Panc1 (cell line): Measurements from ENCODE around the gene PPP1R13L. TPM values are rescaled to one million over a fixed set of nuclear protein-coding genes. Genes with fewer than 3 reads are reported as not detected.

Source experiments
- ATAC-seq: fragments of 200-7000 bp; cut with Tn5 transposase; 2 replicates; pipeline ENCODE4 v1.9.1; 2020; ENCODE audit warnings: mild to moderate bottlenecking, moderate library complexity
- BruUV-seq: library from RNA; stranded (reverse); fragments of 400-500 nt; replicated peaks from 2 replicates; lab custom pipeline; 2021; lab: Mats Ljungman, UMichigan
- CTCF ChIA-PET: fragments of 300-600 bp; sonication (Branson Sonifier 250); formaldehyde crosslinking; loops from one replicate; lab custom pipeline; 2022; ENCODE audit warnings: antibody characterized with exemption; lab: Charles Lee
- POLR2A ChIA-PET: fragments of 300-600 bp; sonication (Branson Sonifier 250); formaldehyde crosslinking; loops from one replicate; lab custom pipeline; 2022; ENCODE audit warnings: antibody characterized with exemption; lab: Charles Lee
- DNase-seq: peaks from one replicate; pipeline ENCODE4 v3.0.0-alpha.2; 2010; ENCODE audit warnings: low read depth, low spot score
- H3K27ac ChIP-seq: 2 replicates; pipeline ENCODE4 v1.5.1; 2011; ENCODE audit warnings: mild to moderate bottlenecking, low read length, inconsistent platforms
- H3K27me3 ChIP-seq: fragments of 200-500 bp; sonication (Bioruptor generic); 2 replicates; pipeline ENCODE4 v1.6.0; 2014; ENCODE audit warnings: low read length, inconsistent platforms; ENCODE audit not compliant: control insufficient read depth, insufficient read depth
- H3K36me3 ChIP-seq: fragments of 200-500 bp; sonication (Bioruptor generic); 2 replicates; pipeline ENCODE4 v1.5.1; 2014; ENCODE audit warnings: inconsistent platforms, mild to moderate bottlenecking, low read length, moderate library complexity; ENCODE audit not compliant: control insufficient read depth, insufficient read depth
- H3K4me1 ChIP-seq: 2 replicates; pipeline ENCODE4 v1.5.1; 2011; ENCODE audit warnings: inconsistent platforms, mild to moderate bottlenecking, low read length, moderate library complexity; ENCODE audit not compliant: control insufficient read depth, insufficient read depth
- H3K4me3 ChIP-seq, 2 experiments: 2 replicates each; pipeline ENCODE4 v1.5.1; 2011 to 2012; ENCODE audit warnings: low read depth in 2 of 2, low read length in 2 of 2, mild to moderate bottlenecking in 2 of 2, inconsistent platforms in 1 of 2, moderate library complexity in 1 of 2
- H3K9me3 ChIP-seq: fragments of 200-500 bp; sonication (Bioruptor generic); 2 replicates; pipeline ENCODE4 v1.5.1; 2014; ENCODE audit warnings: low read depth, mild to moderate bottlenecking, inconsistent platforms, low read length, moderate library complexity; ENCODE audit not compliant: control insufficient read depth, insufficient read depth
- CTCF ChIP-seq: fragments of 450-650 bp; IDR thresholded peaks from 2 replicates; pipeline ENCODE4 v1.5.1; 2017; ENCODE audit warnings: mild to moderate bottlenecking
- POLR2AphosphoS5 ChIP-seq: IDR thresholded peaks from 2 replicates; pipeline ENCODE4 v1.6.1; 2012; ENCODE audit warnings: mild to moderate bottlenecking, low read depth, low read length, moderate library complexity
- REST ChIP-seq, 2 experiments: IDR thresholded peaks; 2 replicates each; pipeline ENCODE4 v1.6.1; 2011 to 2012; ENCODE audit warnings: low read depth in 2 of 2, control low read depth in 1 of 2, low read length in 1 of 2, mild to moderate bottlenecking in 1 of 2, moderate library complexity in 1 of 2; ENCODE audit not compliant: insufficient read depth in 1 of 2
- SIN3A ChIP-seq: IDR thresholded peaks from 2 replicates; pipeline ENCODE4 v1.6.1; 2012; ENCODE audit warnings: low read depth, mild to moderate bottlenecking, low read length, moderate library complexity, borderline replicate concordance; ENCODE audit not compliant: insufficient read depth
- TCF7L2 ChIP-seq: IDR thresholded peaks from 2 replicates; pipeline ENCODE4 v1.6.1; 2011; ENCODE audit warnings: mild to moderate bottlenecking, low read depth, low read length, inconsistent platforms
- in situ Hi-C: cut with HindIII; loops from 2 replicates; pipeline ENCODE4 v1.10.0; 2016; ENCODE audit warnings: low sequenced_read_pairs, low pct_unique_long_range_greater_than_20kb
- intact Hi-C: fragments of 100-400 bp; cut with micrococcal nuclease; formaldehyde crosslinking; loops from one replicate; pipeline ENCODE4 v1.10.0; 2022; ENCODE audit not compliant: unreplicated experiment
- total RNA-seq: library from RNA; stranded (reverse); gene quantifications from one replicate; pipeline ENCODE4 v1.2.1, GENCODE V29; 2021; ENCODE audit not compliant: unreplicated experiment

PPP1R13L gene
- total RNA-seq, 1 experiment from 2014 or later = 39.1 TPM

- intact Hi-C loops = no loop called here
- ATAC-seq = no peak
- in situ Hi-C loops = no loop called here
- DNase-seq = no peak
- Histone ChIP-seq H3K27ac (no peak overlapping the region), H3K4me1 (no peaks in the 10 kb centered on the region), H3K4me3 (no peak overlapping the region), H3K27me3 (no peaks in the 10 kb centered on the region), H3K9me3 (no peaks in the 10 kb centered on the region), H3K36me3 (no peaks in the 10 kb centered on the region)
- BruUV-seq = no TSS peak
- ChIA-PET POLR2A (no interaction called here), CTCF (no interaction called here)
- TF ChIP-seq TCF7L2 = no peak
- no peak for TF ChIP-seq REST (IDR thresholded peaks at IDR 0.05; ENCODE audit: insufficient read depth in 1 of 2, low read depth in 2 of 2, low read length in 1 of 2)
- TF ChIP-seq POLR2AphosphoS5 = no peak
- no peak for TF ChIP-seq CTCF
- TF ChIP-seq SIN3A = no peak
Observed at GRCh38 chr19:45364696-45365095, 40.2 kb downstream of the PPP1R13L start.

DNA sequence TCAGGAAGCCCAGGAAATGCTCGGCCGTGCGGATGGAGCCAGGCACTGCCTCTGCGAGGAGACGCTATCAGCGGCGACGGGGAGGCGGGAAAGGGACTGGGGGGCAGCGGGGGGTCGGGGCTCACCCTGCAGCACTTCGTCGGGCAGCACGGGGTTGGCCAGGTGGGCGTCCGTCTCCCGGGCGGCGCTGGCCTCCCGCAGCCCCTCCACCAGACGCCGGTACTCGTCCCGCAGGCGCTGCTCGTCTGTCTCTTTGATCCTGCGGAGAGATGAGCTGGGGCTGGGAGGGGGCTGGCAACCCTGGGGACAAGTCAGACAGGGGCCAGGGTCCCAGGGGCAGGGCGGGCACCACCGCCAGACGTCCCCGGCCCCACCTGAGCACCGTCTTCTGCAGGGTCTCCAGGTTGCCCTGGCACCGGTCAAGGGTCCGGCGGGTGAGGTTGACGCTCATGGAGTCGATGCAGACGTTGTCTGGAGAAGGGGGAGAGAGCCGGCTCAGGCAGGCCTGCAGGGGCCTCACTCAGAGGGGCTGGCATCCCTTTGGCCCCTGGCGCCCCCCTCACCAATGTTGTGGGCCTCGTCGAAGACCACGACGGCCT is 40.9 kb downstream of the PPP1R13L start:
- DNase-seq (no peak), ATAC-seq (no peak)
- no peaks in the 10 kb centered on the region for H3K4me1 ChIP-seq
- POLR2A ChIA-PET = no interaction called here
- no peaks in the 10 kb centered on the region for H3K36me3 ChIP-seq
- no peaks in the 10 kb centered on the region for H3K27me3 ChIP-seq
- in situ Hi-C loops (no loop called here), intact Hi-C loops (no loop called here)
- TF ChIP-seq TCF7L2 (no peak), CTCF (no peak), SIN3A (no peak), POLR2AphosphoS5 (no peak), REST (IDR thresholded peaks at IDR 0.05; ENCODE audit: insufficient read depth in 1 of 2, low read depth in 2 of 2, low read length in 1 of 2) (no peak)
- no peak overlapping the region for H3K27ac ChIP-seq
- BruUV-seq = no TSS peak
- CTCF ChIA-PET = no interaction called here
- H3K9me3 ChIP-seq = no peaks in the 10 kb centered on the region
- H3K4me3 ChIP-seq = no peak overlapping the region
